Mammary epithelial cell (primary cell): ENCODE results near the gene TNFRSF18.

Source experiments
- EZH2 ChIP-seq: IDR thresholded peaks from 2 replicates; pipeline ENCODE4 v1.6.1; 2012; ENCODE audit warnings: low read length, inconsistent platforms, borderline replicate concordance
- TF ChIP-seq, protein P1 (sequence below), 2 donors: IDR thresholded peaks in 1 of 2; conservative IDR thresholded peaks in 1 of 2; 2 replicates each; pipeline ENCODE4 v1.5.1; 2011 to 2012; ENCODE audit warnings: inconsistent platforms in 2 of 2, low read length in 2 of 2, mild to moderate bottlenecking in 2 of 2, control low read depth in 1 of 2, low read depth in 1 of 2; ENCODE audit not compliant: insufficient read depth in 1 of 2; ENCODE audit errors: extremely low read depth in 1 of 2

DNA sequence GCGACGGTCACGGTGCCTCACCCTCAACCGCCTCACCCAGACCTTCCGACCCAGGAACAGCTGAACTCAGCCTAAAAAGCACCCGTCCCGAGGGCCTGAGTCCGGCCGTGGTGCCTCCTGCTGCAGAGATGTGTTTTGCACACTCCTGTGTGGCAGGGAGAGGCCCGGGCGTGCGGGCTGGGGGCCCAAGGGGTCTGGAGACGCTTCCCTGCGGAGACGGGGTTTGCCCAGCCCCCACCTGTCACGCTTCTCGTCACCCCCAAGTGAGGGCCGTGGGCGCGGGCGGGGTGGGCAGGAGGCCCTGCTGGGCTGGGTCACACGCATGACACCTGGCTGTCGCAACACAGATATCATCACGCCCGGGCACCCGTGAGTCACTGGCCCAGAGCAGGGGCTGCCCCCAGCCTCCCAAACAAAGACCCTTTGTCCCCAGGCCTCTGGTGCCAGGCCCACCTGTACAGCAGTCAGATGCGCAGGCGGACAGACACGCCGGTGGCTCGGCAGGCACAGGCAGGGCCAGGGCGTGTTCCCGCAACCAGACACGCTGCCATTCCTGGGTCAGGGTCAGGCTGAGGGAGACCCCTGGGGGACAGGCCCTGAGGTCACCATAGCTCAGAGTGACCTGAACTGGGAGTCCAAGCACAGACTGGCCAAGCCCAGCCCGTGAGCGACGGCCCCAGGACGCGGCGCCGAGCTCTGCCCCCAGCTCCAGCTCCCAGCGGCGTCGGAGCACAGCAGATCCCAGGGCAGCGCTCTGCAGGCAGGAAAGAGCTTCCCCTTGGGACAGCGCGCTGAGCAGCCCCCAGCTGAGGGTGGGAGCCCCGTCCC is 31.7 kb upstream of the TNFRSF18 start:
- TF ChIP-seq, protein P1, sequence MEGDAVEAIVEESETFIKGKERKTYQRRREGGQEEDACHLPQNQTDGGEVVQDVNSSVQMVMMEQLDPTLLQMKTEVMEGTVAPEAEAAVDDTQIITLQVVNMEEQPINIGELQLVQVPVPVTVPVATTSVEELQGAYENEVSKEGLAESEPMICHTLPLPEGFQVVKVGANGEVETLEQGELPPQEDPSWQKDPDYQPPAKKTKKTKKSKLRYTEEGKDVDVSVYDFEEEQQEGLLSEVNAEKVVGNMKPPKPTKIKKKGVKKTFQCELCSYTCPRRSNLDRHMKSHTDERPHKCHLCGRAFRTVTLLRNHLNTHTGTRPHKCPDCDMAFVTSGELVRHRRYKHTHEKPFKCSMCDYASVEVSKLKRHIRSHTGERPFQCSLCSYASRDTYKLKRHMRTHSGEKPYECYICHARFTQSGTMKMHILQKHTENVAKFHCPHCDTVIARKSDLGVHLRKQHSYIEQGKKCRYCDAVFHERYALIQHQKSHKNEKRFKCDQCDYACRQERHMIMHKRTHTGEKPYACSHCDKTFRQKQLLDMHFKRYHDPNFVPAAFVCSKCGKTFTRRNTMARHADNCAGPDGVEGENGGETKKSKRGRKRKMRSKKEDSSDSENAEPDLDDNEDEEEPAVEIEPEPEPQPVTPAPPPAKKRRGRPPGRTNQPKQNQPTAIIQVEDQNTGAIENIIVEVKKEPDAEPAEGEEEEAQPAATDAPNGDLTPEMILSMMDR (conservative IDR thresholded peaks at IDR 0.05 in 1 of 2, IDR thresholded peaks at IDR 0.05 in 1 of 2; ENCODE audit: extremely low read depth in 1 of 2, insufficient read depth in 1 of 2, low read depth in 1 of 2, low read length in 2 of 2): no peak
- no peak for TF ChIP-seq EZH2
